ENCODE data around the gene PLA1A. TPM values are rescaled to one million over a fixed set of nuclear protein-coding genes. Genes with fewer than 3 reads are reported as not detected.

Gene PLA1A
- total and polyA plus RNA-seq, 2 donors (not counting 3 experiments of a cell fraction or from before 2014, with no cell fraction given), result 0.07 TPM; not detected in 1

GRCh38 chr3:119657887-119658702 is 60.4 kb downstream of the PLA1A start:
- Histone ChIP-seq H3K4me1 (ENCODE audit: control insufficient read depth, extremely low read depth, insufficient read depth, low read length) (no peaks in the 10 kb centered on the region), H3K36me3 (ENCODE audit: control insufficient read depth in 2 of 2, extremely low read depth in 1 of 2, insufficient read depth in 2 of 2, low read length in 2 of 2) (no peaks in the 10 kb centered on the region), H3K27ac (ENCODE audit: insufficient read depth, low read depth, low read length) (no peak overlapping the region), H2AFZ (ENCODE audit: low read depth, low read length) (no peak overlapping the region), H3K9me3 (replicated peaks; ENCODE audit: control insufficient read depth, insufficient read depth, low read length) (no peaks in the 10 kb centered on the region), H3K79me2 (ENCODE audit: control insufficient read depth, insufficient read depth, low read length) (no peaks in the 10 kb centered on the region), H3K9me1 (replicated peaks; ENCODE audit: control insufficient read depth, extremely low read depth, insufficient read depth, low read length) (no peaks in the 10 kb centered on the region), H3K4me3 (replicated peaks in 1 of 3; ENCODE audit: insufficient read depth in 1 of 3, low read depth in 1 of 3, low read length in 3 of 3) (no peak overlapping the region), H3K9ac (replicated peaks; ENCODE audit: extremely low read depth, insufficient read depth, low read length) (no peak overlapping the region), H4K20me1 (replicated peaks; ENCODE audit: control insufficient read depth, extremely low read depth, insufficient read depth, low read length) (no peaks in the 10 kb centered on the region), H3K27me3 (ENCODE audit: control insufficient read depth in 2 of 2, insufficient read depth in 2 of 2, low read length in 2 of 2) (peaks cover 0 to 6% of the 10 kb centered on the region in 2 experiments), H3K4me2 (ENCODE audit: insufficient read depth, low read length) (no peak overlapping the region)
- intact Hi-C loops (cut with micrococcal nuclease) (no loop called here), dilution Hi-C loops (cut with MboI; ENCODE audit: extremely low pct_ligation_motif_present, low sequenced_read_pairs) (no loop called here)
- CTCF ChIA-PET, result interaction anchor here (0.6 kb wide), 1 partner anchor 77 kb away, joined by 3 read pairs; no protein-coding TSS in a partner anchor
- BruUV-seq (replicated peaks), result no TSS peak
- DNase-seq (ENCODE audit: low read depth, low spot score), result no peak
- FAIRE-seq, result no peak
- POLR2A ChIA-PET, result no interaction called here
- TF ChIP-seq POLR2A (IDR thresholded peaks at IDR 0.05; ENCODE audit: low read depth, low read length) (no peak), EZH2 (IDR thresholded peaks at IDR 0.05; ENCODE audit: borderline replicate concordance, low read depth, low read length, severe bottlenecking) (no peak), JUN (IDR thresholded peaks at IDR 0.05; ENCODE audit: borderline replicate concordance, insufficient read depth, insufficient read length, low read depth) (no peak), FOS (IDR thresholded peaks at IDR 0.05; ENCODE audit: borderline replicate concordance, insufficient read depth, low read length) (no peak), MAX (IDR thresholded peaks at IDR 0.05; ENCODE audit: insufficient read depth, insufficient read length) (no peak), CTCF (IDR thresholded peaks at IDR 0.05; ENCODE audit: extremely low read depth in 1 of 2, insufficient read depth in 1 of 2, low read depth in 1 of 2, low read length in 2 of 2) (no peak), MYC (IDR thresholded peaks at IDR 0.05; ENCODE audit: low read depth, low read length) (no peak), GATA2 (IDR thresholded peaks at IDR 0.05; ENCODE audit: insufficient read depth, insufficient read length, low read depth, low read length) (no peak)

Data from endothelial cell of umbilical vein (primary cell).